Left lung (tissue), 10 donors: ENCODE results near the gene GPR12. TPM values are rescaled to one million over a fixed set of nuclear protein-coding genes. Genes with fewer than 3 reads are reported as not detected.
"Not testable (repeated sequence)": the region's sequence is repeated elsewhere in the genome, so short reads cannot be mapped to it uniquely, and the experiment has no call there.

Source experiments
- ATAC-seq: fragments of 200-7000 bp; cut with Tn5 transposase; one replicate; pipeline ENCODE4 v1.9.1; 2020; ENCODE audit warnings: moderate library complexity
- DNase-seq, 4 donors: peaks; one replicate each; pipeline ENCODE4 v3.0.0-alpha.2; 2013 to 2020
- H3K27ac ChIP-seq, 2 donors: fragments of 200-600 bp; sonication (generic) in 1 of 2; one replicate each; pipeline versions ENCODE4 v1.5.0 to v1.8.0; 2020 to 2021
- H3K27me3 ChIP-seq, 2 donors: fragments of 200-600 bp; sonication (generic) in 1 of 2; one replicate each; pipeline versions ENCODE4 v1.5.0 to v1.8.0; 2020 to 2021
- H3K36me3 ChIP-seq, 2 donors: fragments of 200-600 bp; sonication (generic) in 1 of 2; one replicate each; pipeline versions ENCODE4 v1.5.0 to v1.8.0; 2020 to 2021
- H3K4me1 ChIP-seq, 2 donors: fragments of 200-600 bp; one replicate each; pipeline ENCODE4 v1.8.0; 2021
- H3K4me3 ChIP-seq, 2 donors: fragments of 200-600 bp; sonication (generic) in 1 of 2; one replicate each; pipeline versions ENCODE4 v1.5.0 to v1.8.0; 2020 to 2021; ENCODE audit warnings: mild to moderate bottlenecking in 1 of 2
- H3K9me3 ChIP-seq, 2 donors: fragments of 200-600 bp; sonication (generic) in 1 of 2; one replicate each; pipeline versions ENCODE4 v1.5.0 to v1.8.0; 2020 to 2021
- CTCF ChIP-seq, 2 donors: fragments of 200-600 bp; sonication (generic) in 1 of 2; IDR thresholded peaks; one replicate each; pipeline versions ENCODE4 v1.5.0 to v1.8.0; 2021; ENCODE audit warnings: antibody characterized with exemption in 2 of 2
- intact Hi-C, 2 donors: fragments of 100-400 bp; cut with DNase I; formaldehyde crosslinking; loops; one replicate each; pipeline versions ENCODE4 v1.11.2 to v1.14.2; 2022
- polyA plus RNA-seq, 6 donors: library from polyadenylated mRNA; unstranded; fragments of 120-200 nt; gene quantifications; one replicate each; pipeline ENCODE4 v1.2.1, GENCODE V29; 2013; ENCODE audit not compliant: insufficient read length in 6 of 6
- total RNA-seq, 2 donors: library from RNA; stranded (reverse); fragmentation: NEBNext Ultra II Directional; extraction: Animal tissue kit (Norgen Biotek cat#: 25700); gene quantifications; one replicate each; pipeline ENCODE4 v1.2.1, GENCODE V29; 2021
- donor health status: DM: no; HTN: yes; CAD: no.
- donor health status: DM: no; HTN: no; CAD: no.

Gene GPR12
- total and polyA plus RNA-seq, 8 donors, result 0.04 to 0.06 (median 0.04) TPM; not detected in 5

GRCh38 chr13:26727633-26728032, 33.0 kb downstream of the GPR12 start:
- ATAC-seq (no peak), DNase-seq (no peak)
- Histone ChIP-seq H3K36me3 (no peaks in the 10 kb centered on the region), H3K27ac (no peak overlapping the region), H3K4me3 (no peak overlapping the region), H3K9me3 (no peaks in the 10 kb centered on the region), H3K4me1 (no peaks in the 10 kb centered on the region), H3K27me3 (no peaks in the 10 kb centered on the region)
- no peak for TF ChIP-seq CTCF (IDR thresholded peaks at IDR 0.05)
- intact Hi-C loops, result no loop called here

- intact Hi-C loops, result no loop called here
- no peaks in the 10 kb centered on the region for H3K9me3 ChIP-seq
- peaks cover 0 to 1% of the 10 kb centered on the region in 2 donors for H3K27me3 ChIP-seq
- no peak for ATAC-seq
- H3K36me3 ChIP-seq, result no peaks in the 10 kb centered on the region
- no peak for DNase-seq
- H3K4me3 ChIP-seq, result no peak overlapping the region
- H3K4me1 ChIP-seq, result peaks cover 0 to 2% of the 10 kb centered on the region in 2 donors
- TF ChIP-seq CTCF (IDR thresholded peaks at IDR 0.05), result no peak
- H3K27ac ChIP-seq, result no peak overlapping the region
Measured at GRCh38 chr13:26727122-26727521, 33.5 kb downstream of the GPR12 start.

GRCh38 chr13:26726684-26727083, 33.9 kb downstream of the GPR12 start:
- intact Hi-C loops, result no loop called here

GRCh38 chr13:26723620-26724019, 37.0 kb downstream of the GPR12 start:
- ATAC-seq, H3K36me3 ChIP-seq, H3K4me3 ChIP-seq, H3K9me3 ChIP-seq, H3K4me1 ChIP-seq, H3K27me3 ChIP-seq, DNase-seq, intact Hi-C loops, H3K27ac ChIP-seq: not testable (repeated sequence)

More at GRCh38 chr13:26726684-26727083, 33.9 kb downstream of the GPR12 start:
- Histone ChIP-seq H3K27ac (no peak overlapping the region), H3K27me3 (peaks cover 0 to 6% of the 10 kb centered on the region in 2 donors), H3K4me3 (no peak overlapping the region), H3K4me1 (peaks cover 0 to 6% of the 10 kb centered on the region in 2 donors), H3K9me3 (no peaks in the 10 kb centered on the region), H3K36me3 (no peaks in the 10 kb centered on the region)
- no peak for ATAC-seq
- no peak for TF ChIP-seq CTCF (IDR thresholded peaks at IDR 0.05)
- DNase-seq, result no peak

- peaks cover 0 to 8% of the 10 kb centered on the region in 2 donors for H3K4me1 ChIP-seq
- intact Hi-C loops, result no loop called here
- H3K4me3 ChIP-seq, result no peak overlapping the region
- no peaks in the 10 kb centered on the region for H3K36me3 ChIP-seq
- peaks cover 0 to 8% of the 10 kb centered on the region in 2 donors for H3K27me3 ChIP-seq
- no peak for TF ChIP-seq CTCF (IDR thresholded peaks at IDR 0.05)
- H3K27ac ChIP-seq, result no peak overlapping the region
- ATAC-seq (no peak), DNase-seq (no peak)
- H3K9me3 ChIP-seq, result no peaks in the 10 kb centered on the region
Measured at GRCh38 chr13:26722321-26722720, 38.3 kb downstream of the GPR12 start.
